B cell (primary cell): Measurements from ENCODE around the gene HABP2. TPM values are rescaled to one million over a fixed set of nuclear protein-coding genes. Genes with fewer than 3 reads are reported as not detected.

Experiments
- ATAC-seq: fragments of 200-7000 bp; cut with Tn5 transposase; one replicate; pipeline ENCODE4 v1.10.0; 2021; ENCODE audit warnings: low read depth, mild to moderate bottlenecking, moderate number of reproducible peaks, moderate library complexity
- CTCF ChIA-PET: fragments of 350-600 bp; sonication (Branson Sonifier 250); formaldehyde crosslinking; loops from one replicate; lab custom pipeline; 2021; ENCODE audit warnings: antibody characterized with exemption, inconsistent platforms; lab: Charles Lee
- POLR2A ChIA-PET: fragments of 350-600 bp; sonication (Branson Sonifier 250); formaldehyde crosslinking; loops from one replicate; lab custom pipeline; 2021; ENCODE audit warnings: antibody characterized with exemption; lab: Charles Lee
- DNase-seq: peaks from one replicate; pipeline ENCODE4 v3.0.0; 2013
- H2AFZ ChIP-seq: 2 replicates; pipeline ENCODE4 v1.6.1; 2012; ENCODE audit warnings: mild to moderate bottlenecking, low read depth, low read length; ENCODE audit not compliant: insufficient read depth, poor library complexity, severe bottlenecking
- H3K27ac ChIP-seq, 2 donors: 1 replicate in 1 of 2; 2 replicates in 1 of 2; pipeline ENCODE4 v1.5.1; 2012 to 2013; ENCODE audit warnings: low read length in 2 of 2, mild to moderate bottlenecking in 2 of 2, moderate library complexity in 1 of 2
- H3K27me3 ChIP-seq, 4 experiments: fragments of 200-600 bp in 1 of 4; sonication (generic) in 1 of 4; replicated peaks in 1 of 4; 1 replicate in 2 of 4; 2 replicates in 2 of 4; pipeline versions ENCODE4 v1.6.1 to v1.7.0; 2013 to 2016; ENCODE audit warnings: low read length in 3 of 4, mild to moderate bottlenecking in 2 of 4, mixed read lengths in 1 of 4, moderate library complexity in 1 of 4; ENCODE audit not compliant: insufficient read depth in 4 of 4, control insufficient read depth in 3 of 4; ENCODE audit errors: control extremely low read depth in 1 of 4
- H3K36me3 ChIP-seq, 2 experiments: replicated peaks in 1 of 2; 1 replicate in 1 of 2; 2 replicates in 1 of 2; pipeline versions ENCODE4 v1.6.1 to v1.7.1; 2013; ENCODE audit warnings: low read length in 1 of 2; ENCODE audit not compliant: insufficient read depth in 2 of 2, control insufficient read depth in 1 of 2; ENCODE audit errors: control extremely low read depth in 1 of 2, extremely low read depth in 1 of 2
- H3K4me1 ChIP-seq, 2 donors: fragments of 200-600 bp in 1 of 2; sonication (generic) in 1 of 2; 1 replicate in 1 of 2; 2 replicates in 1 of 2; pipeline versions ENCODE4 v1.5.1 to v1.6.1; 2013 to 2017; ENCODE audit warnings: low read length in 2 of 2; ENCODE audit not compliant: control insufficient read depth in 2 of 2, insufficient read depth in 2 of 2
- H3K4me2 ChIP-seq: replicated peaks from 2 replicates; pipeline ENCODE3; 2012; ENCODE audit warnings: mild to moderate bottlenecking, low read depth, low read length; ENCODE audit not compliant: poor library complexity, severe bottlenecking
- H3K4me3 ChIP-seq, 5 experiments: fragments of 200-600 bp in 1 of 5; sonication (generic) in 1 of 5; 1 replicate in 3 of 5; 2 replicates in 2 of 5; pipeline versions ENCODE4 v1.5.1 to v1.7.0; 2011 to 2016; ENCODE audit warnings: low read length in 4 of 5, mild to moderate bottlenecking in 4 of 5, low read depth in 2 of 5, control low read depth in 1 of 5, moderate library complexity in 1 of 5; ENCODE audit not compliant: insufficient read depth in 1 of 5; ENCODE audit errors: control extremely low read depth in 1 of 5, extremely low read depth in 1 of 5
- H3K79me2 ChIP-seq: fragments of 200-600 bp; sonication (generic); one replicate; pipeline ENCODE4 v1.6.0; 2016; ENCODE audit warnings: low read length; ENCODE audit not compliant: control insufficient read depth, insufficient read depth
- H3K9ac ChIP-seq: fragments of 200-600 bp; sonication (generic); 2 replicates; pipeline ENCODE4 v1.6.1; 2017; ENCODE audit warnings: mild to moderate bottlenecking, low read length, moderate library complexity
- H3K9me3 ChIP-seq, 3 donors: one replicate each; pipeline versions ENCODE4 v1.6.1 to v1.7.1; 2013; ENCODE audit warnings: low read length in 2 of 3; ENCODE audit not compliant: control insufficient read depth in 2 of 3, insufficient read depth in 1 of 3; ENCODE audit errors: control extremely low read depth in 1 of 3
- H4K20me1 ChIP-seq: 2 replicates; pipeline ENCODE4 v1.6.0; 2012; ENCODE audit warnings: mild to moderate bottlenecking, low read length; ENCODE audit not compliant: insufficient read depth, control insufficient read depth, poor library complexity, severe bottlenecking
- H3K27ac Mint-ChIP-seq: one replicate; pipeline ENCODE4 v1.8.0; 2021; ENCODE audit warnings: mixed read lengths
- H3K27me3 Mint-ChIP-seq: one replicate; pipeline ENCODE4 v1.8.0; 2021; ENCODE audit warnings: mixed read lengths
- H3K4me1 Mint-ChIP-seq: one replicate; pipeline ENCODE4 v1.8.0; 2021; ENCODE audit warnings: mixed read lengths
- H3K4me3 Mint-ChIP-seq: one replicate; pipeline ENCODE4 v1.8.0; 2021; ENCODE audit warnings: mixed read lengths
- H3K9me3 Mint-ChIP-seq: one replicate; pipeline ENCODE4 v1.8.0; 2022; ENCODE audit warnings: mixed read lengths; ENCODE audit not compliant: insufficient read depth
- CTCF ChIP-seq: fragments of 200-600 bp; IDR thresholded peaks from one replicate; pipeline ENCODE4 v1.8.0; 2022; ENCODE audit warnings: antibody characterized with exemption, mild to moderate bottlenecking
- EZH2 ChIP-seq: IDR thresholded peaks from 2 replicates; pipeline ENCODE4 v1.6.1; 2012; ENCODE audit warnings: borderline replicate concordance, low read depth, mild to moderate bottlenecking, moderate library complexity, low read length; ENCODE audit not compliant: insufficient read depth, poor library complexity, severe bottlenecking
- WGBS: methylation state at CpG from one replicate; pipeline ENCODE4 v1.1.5; 2013; ENCODE audit warnings: missing lambda C conversion rate; ENCODE audit not compliant: insufficient coverage; 5-methylcytosine and 5-hydroxymethylcytosine counted together
- intact Hi-C: fragments of 100-400 bp; cut with micrococcal nuclease; formaldehyde crosslinking; loops from one replicate; pipeline ENCODE4 v1.10.0; 2022
- polyA plus RNA-seq: library from polyadenylated mRNA; depleted of rRNA; stranded (reverse); fragments of >200 nt; gene quantifications from 2 replicates; pipeline ENCODE4 v1.2.3, GENCODE V29; 2012
- total RNA-seq, 2 donors: library from RNA; stranded (reverse); fragments of 120-200 nt in 1 of 2; gene quantifications; 1 replicate in 1 of 2; 2 replicates in 1 of 2; pipeline versions ENCODE4 v1.2.3 to v1.2.4, GENCODE V29; 2013 to 2022

The HABP2 gene
- total and polyA plus RNA-seq, 2 donors (not counting 1 experiment from before 2014, with no cell fraction given) = not detected

- WGBS = no CpG with 5 or more reads among the region's 5 CpGs
- Histone ChIP-seq H2AFZ (no peak overlapping the region), H3K9ac (no peak overlapping the region), H3K4me1 (peaks cover 2 to 7% of the 10 kb centered on the region in 2 donors), H3K4me2 (no peak overlapping the region), H3K4me3 (no peak overlapping the region), H3K36me3 (no peaks in the 10 kb centered on the region), H3K27ac (no peak overlapping the region), H3K27me3 (peaks cover 0 to 7% (median 3%) of the 10 kb centered on the region in 4 experiments), H3K79me2 (no peaks in the 10 kb centered on the region), H4K20me1 (no peaks in the 10 kb centered on the region), H3K9me3 (no peaks in the 10 kb centered on the region)
- DNase-seq (no peak), ATAC-seq (no peak)
- no peak for TF ChIP-seq EZH2
- TF ChIP-seq CTCF = no peak
- ChIA-PET POLR2A (no interaction called here), CTCF (no interaction called here)
- Mint-ChIP-seq H3K9me3 (no peaks in the 10 kb centered on the region), H3K27me3 (peaks cover 28% of the 10 kb centered on the region), H3K27ac (no peak overlapping the region), H3K4me1 (peaks cover 5% of the 10 kb centered on the region), H3K4me3 (no peak overlapping the region)
- intact Hi-C loops = loop anchor here (5.0 kb wide), 1 partner anchor 838 kb away; no protein-coding TSS in a partner anchor
Measured at GRCh38 chr10:113560071-113560470, 7.2 kb downstream of the HABP2 start.

GRCh38 chr10:113561214-113561613 lies 8.4 kb downstream of the HABP2 start:
- intact Hi-C loops = loop anchor here (5.0 kb wide), 1 partner anchor 839 kb away; no protein-coding TSS in a partner anchor
- peaks cover 2 to 7% of the 10 kb centered on the region in 2 donors for H3K4me1 ChIP-seq
- H3K9ac ChIP-seq = no peak overlapping the region
- no peak overlapping the region for H3K27ac ChIP-seq
- ChIA-PET POLR2A (no interaction called here), CTCF (no interaction called here)
- no peak overlapping the region for H2AFZ ChIP-seq
- Mint-ChIP-seq H3K27me3 (peaks cover 28% of the 10 kb centered on the region), H3K4me1 (peaks cover 5% of the 10 kb centered on the region), H3K9me3 (no peaks in the 10 kb centered on the region), H3K27ac (no peak overlapping the region), H3K4me3 (no peak overlapping the region)
- H3K9me3 ChIP-seq = no peaks in the 10 kb centered on the region
- no peaks in the 10 kb centered on the region for H4K20me1 ChIP-seq
- TF ChIP-seq EZH2 (no peak), CTCF (no peak)
- DNase-seq = no peak
- no peak for ATAC-seq
- no peaks in the 10 kb centered on the region for H3K36me3 ChIP-seq
- H3K79me2 ChIP-seq = no peaks in the 10 kb centered on the region
- peaks cover 0 to 7% (median 0%) of the 10 kb centered on the region in 4 experiments for H3K27me3 ChIP-seq
- no peak overlapping the region for H3K4me3 ChIP-seq
- 93% methylated on average over 2 of the region's 3 CpGs for WGBS
- no peak overlapping the region for H3K4me2 ChIP-seq
